KMS-11 (cell line): ENCODE data around the gene ABLIM2.

Experiments
- H2AFZ ChIP-seq: fragments of 200-600 bp; sonication (generic); 2 replicates; pipeline ENCODE4 v1.6.1; 2016; ENCODE audit warnings: antibody characterized with exemption, mixed run types, low read depth
- H3K27ac ChIP-seq: fragments of 200-600 bp; sonication (generic); 2 replicates; pipeline ENCODE4 v1.6.1; 2016; ENCODE audit warnings: mild to moderate bottlenecking, mixed run types
- H3K27me3 ChIP-seq: fragments of 200-600 bp; sonication (generic); 2 replicates; pipeline ENCODE4 v1.6.1; 2017; ENCODE audit warnings: mild to moderate bottlenecking, low read depth, mixed run types, moderate library complexity; ENCODE audit not compliant: insufficient read depth
- H3K36me3 ChIP-seq: fragments of 200-600 bp; sonication (generic); 2 replicates; pipeline ENCODE4 v1.6.1; 2017; ENCODE audit warnings: mild to moderate bottlenecking, mixed run types; ENCODE audit not compliant: insufficient read depth
- H3K4me1 ChIP-seq: fragments of 200-600 bp; sonication (generic); 2 replicates; pipeline ENCODE4 v1.6.1; 2016; ENCODE audit warnings: mild to moderate bottlenecking, low read depth, mixed run types; ENCODE audit not compliant: poor library complexity, severe bottlenecking
- H3K4me2 ChIP-seq: fragments of 200-600 bp; sonication (generic); 2 replicates; pipeline ENCODE4 v1.7.0; 2016; ENCODE audit warnings: mild to moderate bottlenecking, mixed run types
- H3K4me3 ChIP-seq: fragments of 200-600 bp; sonication (generic); IDR thresholded peaks from 2 replicates; pipeline ENCODE4 v1.6.1; 2017; ENCODE audit warnings: low read depth, low read length, mixed read lengths; ENCODE audit not compliant: insufficient read depth
- H3K79me2 ChIP-seq: fragments of 200-600 bp; sonication (generic); 2 replicates; pipeline ENCODE4 v1.6.1; 2016; ENCODE audit warnings: low read depth, mixed run types; ENCODE audit not compliant: insufficient read depth
- H3K9ac ChIP-seq: fragments of 200-600 bp; sonication (generic); 2 replicates; pipeline ENCODE4 v1.6.1; 2016; ENCODE audit warnings: mild to moderate bottlenecking, mixed run types
- H4K20me1 ChIP-seq: fragments of 200-600 bp; sonication (generic); 2 replicates; pipeline ENCODE4 v1.6.1; 2016; ENCODE audit warnings: mild to moderate bottlenecking, mixed run types; ENCODE audit not compliant: insufficient read depth
- CTCF ChIP-seq: fragments of 200-600 bp; sonication (generic); conservative IDR thresholded peaks from 2 replicates; pipeline ENCODE4 v1.6.1; 2017; ENCODE audit warnings: low read depth, mild to moderate bottlenecking, antibody characterized with exemption, low read length, moderate library complexity, mixed read lengths

The ABLIM2 gene

GRCh38 chr4:8005814-8006215 is 152.8 kb downstream of the ABLIM2 start:
- Histone ChIP-seq H3K4me1 (no peaks in the 10 kb centered on the region), H3K36me3 (no peaks in the 10 kb centered on the region), H3K27me3 (0 out of 2 replicates have a peak, but pooled peaks cover 2% of the 10 kb centered on the region), H3K27ac (no peak overlapping the region), H3K79me2 (no peaks in the 10 kb centered on the region), H3K4me3 (no peak overlapping the region), H3K9ac (no peak overlapping the region), H4K20me1 (no peaks in the 10 kb centered on the region), H2AFZ (no peak overlapping the region), H3K4me2 (no peak overlapping the region)
- no peak for TF ChIP-seq CTCF

DNA sequence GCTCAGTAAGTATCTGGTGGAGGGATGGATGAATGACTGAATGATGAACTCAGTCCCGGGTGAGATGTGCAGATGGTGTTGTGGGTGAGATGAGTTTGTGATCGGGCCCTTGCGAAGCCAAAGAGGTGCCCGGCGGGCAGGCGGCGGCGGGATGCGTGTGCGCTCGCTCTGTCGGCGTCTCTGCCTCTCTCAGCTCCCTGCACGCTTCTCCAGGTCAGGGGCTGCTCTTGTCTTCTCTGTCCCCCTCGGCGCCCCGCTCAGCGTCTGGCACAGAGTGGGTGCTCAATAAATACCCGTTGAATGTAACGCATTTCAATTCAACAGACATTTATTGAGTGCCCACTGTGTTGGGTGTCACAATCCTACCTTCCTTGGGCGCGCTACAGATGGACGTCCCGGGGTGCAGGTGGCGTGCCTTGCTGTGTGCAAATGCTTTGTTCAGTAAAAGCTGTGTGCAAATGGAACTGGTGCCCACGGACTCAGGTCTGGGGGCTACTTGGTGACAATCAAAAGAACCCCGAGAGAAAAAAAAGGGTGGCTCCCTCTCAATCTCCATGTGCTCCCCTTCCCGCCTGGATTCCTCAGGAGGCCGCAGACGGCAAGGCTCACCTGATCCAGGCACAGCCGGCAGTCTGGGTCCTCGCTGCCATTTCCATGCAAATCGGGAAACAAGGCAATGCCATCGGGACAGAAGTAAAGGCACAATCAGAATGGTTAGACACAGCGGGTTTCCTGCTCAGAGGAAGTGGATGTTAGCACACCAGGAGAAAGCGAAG is 153.4 kb downstream of the ABLIM2 start:
- Histone ChIP-seq H2AFZ (no peak overlapping the region), H3K36me3 (no peaks in the 10 kb centered on the region), H4K20me1 (no peaks in the 10 kb centered on the region), H3K9ac (no peak overlapping the region), H3K27me3 (0 out of 2 replicates have a peak, but pooled peaks cover 2% of the 10 kb centered on the region), H3K27ac (no peak overlapping the region), H3K4me1 (no peaks in the 10 kb centered on the region), H3K4me2 (no peak overlapping the region), H3K4me3 (no peak overlapping the region), H3K79me2 (no peaks in the 10 kb centered on the region)
- no peak for TF ChIP-seq CTCF

DNA sequence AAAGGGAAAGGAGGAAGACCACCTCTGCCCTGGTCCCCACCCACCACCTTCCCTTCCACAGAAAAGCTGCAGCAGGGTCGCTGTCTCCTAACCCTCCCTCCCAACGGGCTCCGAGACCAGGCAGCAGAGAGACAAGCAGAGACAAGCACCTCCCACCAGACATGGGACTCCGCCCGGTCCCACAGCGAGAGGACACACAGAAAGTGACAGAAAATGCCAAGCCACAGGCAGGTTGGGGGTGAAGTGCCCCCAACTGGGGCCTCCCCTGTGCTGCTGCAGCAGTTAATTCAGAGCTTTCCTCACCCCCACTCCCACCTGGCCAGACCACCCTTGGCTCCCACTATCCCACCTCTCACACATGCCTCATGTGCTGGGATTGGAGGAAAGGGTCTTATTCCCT is 154.5 kb downstream of the ABLIM2 start:
- Histone ChIP-seq H4K20me1 (no peaks in the 10 kb centered on the region), H3K27me3 (no peaks in the 10 kb centered on the region), H3K9ac (no peak overlapping the region), H3K4me1 (no peaks in the 10 kb centered on the region), H2AFZ (no peak overlapping the region), H3K27ac (no peak overlapping the region), H3K4me3 (no peak overlapping the region), H3K4me2 (no peak overlapping the region), H3K36me3 (no peaks in the 10 kb centered on the region), H3K79me2 (no peaks in the 10 kb centered on the region)
- TF ChIP-seq CTCF: no peak

GRCh38 chr4:8002525-8003309 is 155.9 kb downstream of the ABLIM2 start:
- Histone ChIP-seq H3K4me3 (no peak overlapping the region), H2AFZ (no peak overlapping the region), H3K4me1 (no peaks in the 10 kb centered on the region), H3K9ac (no peak overlapping the region), H3K79me2 (no peaks in the 10 kb centered on the region), H3K27me3 (no peaks in the 10 kb centered on the region), H4K20me1 (no peaks in the 10 kb centered on the region), H3K4me2 (no peak overlapping the region), H3K36me3 (no peaks in the 10 kb centered on the region), H3K27ac (no peak overlapping the region)
- TF ChIP-seq CTCF: no peak
